GM12892 (cell line): Measurements from ENCODE around the gene CHMP3.

Source experiments
- POLR2A ChIP-seq: IDR thresholded peaks from 2 replicates; pipeline ENCODE4 v1.6.1; 2011; ENCODE audit warnings: low read depth, low read length, control low read depth
- POLR2AphosphoS5 ChIP-seq: IDR thresholded peaks from 2 replicates; pipeline ENCODE4 v1.6.1; 2011; ENCODE audit warnings: low read depth, low read length, control low read depth

GRCh38 chr2:86566158-86566820, 3.0 kb upstream of the CHMP3 start:
- TF ChIP-seq POLR2A = no peak
- no peak for TF ChIP-seq POLR2AphosphoS5
